HG03521 (cell line): ENCODE measurements around the gene GRIK2.

Experiments
- ATAC-seq: cut with Tn5 transposase; IDR thresholded peaks from one replicate; pipeline ENCODE4 v1.9.1; 2021; ENCODE audit warnings: mild to moderate bottlenecking, moderate library complexity; ENCODE audit not compliant: unreplicated experiment

Gene GRIK2

DNA sequence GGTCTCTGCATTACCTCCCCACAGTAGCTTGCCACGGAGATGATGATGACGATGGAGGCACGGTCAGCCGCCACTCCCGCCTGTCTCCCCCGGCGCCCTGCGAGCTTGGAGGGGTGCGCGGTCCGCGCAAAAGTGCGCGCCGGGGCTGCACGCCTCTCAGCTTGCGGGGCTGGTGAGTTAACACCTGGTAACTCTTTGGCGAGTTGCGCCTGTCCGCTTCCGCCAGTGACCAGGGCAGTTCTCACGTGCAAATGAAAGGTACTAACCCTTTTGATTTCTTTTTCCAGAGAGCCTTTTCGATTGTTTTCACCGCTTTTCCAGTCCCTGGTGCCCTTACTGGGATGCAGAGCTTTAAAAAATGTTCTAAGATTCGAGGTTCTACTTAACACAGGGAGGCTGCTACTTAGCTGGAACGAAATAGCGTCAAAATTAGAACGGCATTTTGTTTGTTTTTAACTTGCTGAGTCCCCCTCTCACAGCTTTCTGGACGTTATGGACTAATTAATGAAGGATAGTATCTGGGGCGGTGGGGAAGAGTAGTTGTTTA, 6.2 kb downstream of the GRIK2 start:
- no peak for ATAC-seq

DNA sequence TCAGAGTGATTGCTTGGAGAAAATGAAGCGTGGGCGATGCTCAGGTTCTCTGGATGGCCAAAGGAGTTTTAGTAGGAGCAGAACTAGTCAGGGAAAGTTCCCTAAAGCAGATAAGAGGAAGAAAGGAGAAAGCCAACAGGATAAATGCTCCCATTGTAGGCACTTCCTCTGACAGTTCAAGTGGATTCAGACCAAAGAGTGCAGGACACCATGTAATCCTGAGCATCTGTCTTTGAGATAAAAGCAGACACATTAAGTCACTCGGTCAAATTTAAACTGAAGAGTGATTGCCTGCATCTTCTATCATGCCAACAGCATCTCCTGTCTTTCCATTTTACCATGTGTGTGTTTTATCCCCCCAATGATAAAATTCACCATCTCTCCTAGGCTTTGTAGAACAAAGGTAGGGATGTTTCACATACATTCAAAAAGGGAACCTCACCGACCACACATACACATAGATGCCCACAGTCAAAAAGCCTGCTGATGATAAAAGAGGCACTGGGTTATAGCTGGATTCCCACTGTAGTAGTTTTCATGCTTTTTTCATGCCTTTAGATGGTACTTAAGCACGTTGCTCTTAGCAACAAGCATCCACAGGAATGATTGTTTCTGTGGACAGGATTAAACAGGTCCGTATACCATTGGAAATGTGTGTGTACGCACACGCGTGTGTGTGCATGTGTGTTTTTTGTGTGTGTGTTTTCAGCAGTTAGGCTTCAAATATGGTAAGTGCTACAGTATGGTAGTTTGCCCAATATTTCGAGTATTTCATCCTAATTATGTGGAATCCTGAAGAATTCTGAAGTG, 7.0 kb downstream of the GRIK2 start:
- no peak for ATAC-seq

DNA sequence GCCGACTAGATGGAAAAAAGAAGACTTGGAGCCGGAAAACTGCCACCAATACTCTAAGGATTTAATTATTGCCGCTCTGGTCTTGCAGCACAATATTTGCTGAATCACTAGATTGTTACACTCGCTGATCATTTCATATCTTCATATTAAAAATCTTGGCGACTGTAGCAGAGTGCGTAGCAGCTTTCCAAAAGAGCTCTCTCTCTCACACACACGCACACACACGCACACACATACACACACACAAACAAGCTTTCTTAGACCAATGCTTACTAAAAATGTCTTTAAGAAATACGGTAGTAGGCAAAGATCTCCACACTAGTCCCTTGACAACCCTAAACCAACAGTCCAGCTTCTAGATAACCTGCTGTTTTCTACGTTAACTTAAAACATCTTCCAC, 7.7 kb downstream of the GRIK2 start:
- ATAC-seq = no peak

GRCh38 chr6:101401792-101402621, 8.5 kb downstream of the GRIK2 start:
- no peak for ATAC-seq

- no peak for ATAC-seq
Measured at GRCh38 chr6:101402622-101403031, 9.1 kb downstream of the GRIK2 start.

- no peak for ATAC-seq
Measured at GRCh38 chr6:101403216-101403945, 9.9 kb downstream of the GRIK2 start.

DNA sequence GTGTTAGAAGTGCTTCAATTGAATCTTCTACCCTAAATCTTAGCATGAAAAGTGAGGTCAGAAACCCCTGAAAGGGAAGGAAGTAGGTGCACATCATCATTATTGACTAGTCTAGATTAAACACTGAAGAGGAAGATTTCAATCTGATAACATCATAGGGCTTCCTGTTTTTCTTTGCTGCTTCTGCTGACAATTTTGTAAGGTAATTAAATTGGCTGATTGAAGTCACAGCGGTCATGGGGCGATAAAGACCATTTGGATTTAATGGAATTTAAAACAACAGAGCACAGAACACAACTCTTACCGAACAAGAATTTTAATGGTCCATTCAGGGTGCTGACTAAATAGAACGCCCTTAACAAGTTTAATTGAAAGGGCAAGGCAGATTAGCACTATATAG, 11.3 kb downstream of the GRIK2 start:
- no peak for ATAC-seq

GRCh38 chr6:101413773-101414172, 20.3 kb downstream of the GRIK2 start:
- no peak for ATAC-seq

GRCh38 chr6:101417900-101418299, 24.4 kb downstream of the GRIK2 start:
- no peak for ATAC-seq

GRCh38 chr6:101422251-101422650, 28.7 kb downstream of the GRIK2 start:
- ATAC-seq = no peak

- no peak for ATAC-seq
Measured at GRCh38 chr6:101422811-101423210, 29.3 kb downstream of the GRIK2 start.

DNA sequence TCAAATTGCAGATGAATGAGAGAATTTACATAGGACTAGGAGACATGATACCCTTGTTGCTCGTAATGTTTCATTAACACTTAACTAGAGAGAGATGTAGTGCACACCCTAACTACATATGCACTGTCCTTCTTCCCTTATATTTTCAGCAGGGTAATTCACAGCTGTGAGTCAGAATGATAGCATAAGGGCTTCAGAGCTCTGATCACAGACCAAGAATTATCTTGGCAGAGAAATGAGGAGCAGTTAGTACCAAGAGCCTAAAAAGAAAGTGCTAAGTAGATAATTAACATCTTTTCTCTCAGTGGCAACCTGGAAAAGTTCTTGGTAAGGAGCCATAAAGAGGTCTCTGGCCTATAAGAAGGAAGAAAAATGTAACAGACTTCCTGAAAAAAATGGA, 35.8 kb downstream of the GRIK2 start:
- ATAC-seq = no peak

- ATAC-seq = no peak
Measured at GRCh38 chr6:101429845-101430244, 36.3 kb downstream of the GRIK2 start.

DNA sequence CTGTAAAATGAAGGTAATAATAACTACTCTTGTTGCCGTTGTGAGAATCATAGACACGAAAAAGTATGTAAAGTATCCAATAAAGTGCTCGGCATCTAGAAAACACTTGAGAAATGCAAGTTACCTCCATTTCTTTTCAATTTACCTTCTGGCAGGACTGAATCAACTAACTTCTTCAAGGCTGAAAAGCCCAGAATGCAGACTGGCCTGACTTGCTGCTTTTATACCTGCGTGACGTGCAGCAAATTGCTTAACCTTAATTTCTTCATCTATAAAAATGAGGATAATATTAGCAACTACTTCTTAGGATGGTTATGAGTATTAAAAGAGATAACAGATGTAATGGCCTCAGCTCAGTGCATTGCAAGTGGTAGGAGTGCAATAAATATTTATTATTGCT, 39.6 kb downstream of the GRIK2 start:
- ATAC-seq = no peak

- no peak for ATAC-seq
Measured at GRCh38 chr6:101434601-101435000, 41.1 kb downstream of the GRIK2 start.

GRCh38 chr6:101435038-101435437, 41.5 kb downstream of the GRIK2 start:
- ATAC-seq = no peak

- no peak for ATAC-seq
Measured at GRCh38 chr6:101439790-101440189, 46.3 kb downstream of the GRIK2 start.

- ATAC-seq = no peak
Measured at GRCh38 chr6:101443315-101443714, 49.8 kb downstream of the GRIK2 start.

GRCh38 chr6:101444717-101445116, 51.2 kb downstream of the GRIK2 start:
- ATAC-seq = no peak

DNA sequence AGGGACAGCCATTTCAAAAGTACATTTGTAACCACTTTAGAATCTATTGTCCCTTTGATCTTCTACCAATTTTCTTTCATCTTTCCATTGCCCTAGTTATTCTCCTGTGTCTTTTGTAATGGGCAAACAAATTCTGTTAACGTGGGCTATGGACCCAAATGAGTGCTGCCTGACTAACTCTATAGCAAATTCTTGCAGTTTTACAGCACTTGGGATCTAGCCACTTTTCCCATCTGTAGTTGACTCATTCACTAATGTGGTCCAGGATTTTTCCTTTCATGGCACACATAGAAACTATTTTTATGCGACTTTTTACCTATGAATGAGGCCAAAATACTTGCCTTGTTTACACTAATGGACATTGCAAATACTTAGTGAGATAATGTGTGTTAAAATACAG, 52.0 kb downstream of the GRIK2 start:
- ATAC-seq = no peak

DNA sequence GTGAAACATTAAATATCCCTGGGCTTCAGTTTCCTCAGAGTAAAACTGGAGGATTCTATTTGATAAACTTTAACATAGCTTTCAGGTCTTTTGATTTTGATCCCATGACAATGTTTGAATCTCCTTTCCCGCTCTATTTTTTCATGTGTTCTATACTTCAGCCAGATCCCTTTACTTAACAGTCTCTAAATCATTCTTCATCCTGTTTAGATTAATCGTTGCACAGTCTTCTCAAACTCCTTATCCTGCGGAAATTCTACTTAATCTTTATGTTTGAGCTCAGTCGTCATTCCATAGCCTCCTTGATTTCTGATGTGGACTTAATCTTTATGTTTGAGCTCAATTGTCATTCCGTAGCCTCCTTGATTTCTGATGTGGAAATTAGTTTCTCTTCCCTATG, 57.4 kb downstream of the GRIK2 start:
- ATAC-seq = no peak
